GM12875 (cell line): Measurements from ENCODE around the gene SOSTDC1.

Experiments
- H3K4me3 ChIP-seq: one replicate; pipeline ENCODE4 v1.5.1; 2011; ENCODE audit warnings: low read depth, low read length, control low read depth
- TF ChIP-seq, protein P1 (sequence below): IDR thresholded peaks from 2 replicates; pipeline ENCODE4 v1.5.1; 2011; ENCODE audit warnings: low read depth, mild to moderate bottlenecking, control low read depth, inconsistent platforms, low read length, moderate library complexity, borderline replicate concordance; ENCODE audit not compliant: insufficient read depth

The SOSTDC1 gene

DNA sequence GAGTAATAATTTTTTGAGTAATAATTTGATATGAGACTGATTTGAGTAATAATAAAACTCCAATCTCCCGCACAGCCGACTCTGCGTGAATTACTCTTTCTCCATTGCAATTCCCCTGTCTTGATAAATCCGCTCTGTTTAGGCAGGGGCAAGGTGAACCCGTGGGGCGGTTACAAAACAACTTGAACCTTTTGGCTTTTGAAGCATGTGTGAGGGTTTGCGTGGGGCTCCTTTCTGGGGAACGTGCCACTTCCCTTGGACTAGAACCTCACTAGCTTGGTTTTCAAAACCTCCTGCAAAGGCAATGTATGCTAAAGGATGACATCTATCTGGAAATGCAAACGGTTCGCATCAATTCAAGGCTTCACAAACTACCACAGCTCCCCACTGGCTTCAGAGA, 45.7 kb downstream of the SOSTDC1 start:
- no peak overlapping the region for H3K4me3 ChIP-seq
- TF ChIP-seq, protein P1, sequence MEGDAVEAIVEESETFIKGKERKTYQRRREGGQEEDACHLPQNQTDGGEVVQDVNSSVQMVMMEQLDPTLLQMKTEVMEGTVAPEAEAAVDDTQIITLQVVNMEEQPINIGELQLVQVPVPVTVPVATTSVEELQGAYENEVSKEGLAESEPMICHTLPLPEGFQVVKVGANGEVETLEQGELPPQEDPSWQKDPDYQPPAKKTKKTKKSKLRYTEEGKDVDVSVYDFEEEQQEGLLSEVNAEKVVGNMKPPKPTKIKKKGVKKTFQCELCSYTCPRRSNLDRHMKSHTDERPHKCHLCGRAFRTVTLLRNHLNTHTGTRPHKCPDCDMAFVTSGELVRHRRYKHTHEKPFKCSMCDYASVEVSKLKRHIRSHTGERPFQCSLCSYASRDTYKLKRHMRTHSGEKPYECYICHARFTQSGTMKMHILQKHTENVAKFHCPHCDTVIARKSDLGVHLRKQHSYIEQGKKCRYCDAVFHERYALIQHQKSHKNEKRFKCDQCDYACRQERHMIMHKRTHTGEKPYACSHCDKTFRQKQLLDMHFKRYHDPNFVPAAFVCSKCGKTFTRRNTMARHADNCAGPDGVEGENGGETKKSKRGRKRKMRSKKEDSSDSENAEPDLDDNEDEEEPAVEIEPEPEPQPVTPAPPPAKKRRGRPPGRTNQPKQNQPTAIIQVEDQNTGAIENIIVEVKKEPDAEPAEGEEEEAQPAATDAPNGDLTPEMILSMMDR = no peak

DNA sequence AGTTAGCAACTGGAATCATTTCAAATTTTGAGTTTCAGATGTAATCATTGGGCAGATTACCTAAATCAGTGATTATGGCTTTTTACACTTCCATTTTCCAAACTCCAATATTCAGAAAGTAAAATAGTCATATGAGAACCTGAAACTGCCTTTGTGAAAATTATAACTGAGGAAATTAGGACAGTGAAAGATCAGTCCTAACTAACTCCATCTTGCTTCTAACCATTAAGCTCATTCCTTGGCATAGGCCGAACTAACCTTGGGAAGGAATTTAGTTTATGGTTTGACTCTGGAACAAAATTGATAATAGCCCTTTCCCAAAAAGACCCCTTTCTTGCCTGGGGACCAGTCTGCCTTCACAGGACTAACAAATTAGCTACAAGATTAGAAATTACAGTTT, 46.4 kb downstream of the SOSTDC1 start:
- TF ChIP-seq, protein P1 = no peak
- H3K4me3 ChIP-seq = no peak overlapping the region

DNA sequence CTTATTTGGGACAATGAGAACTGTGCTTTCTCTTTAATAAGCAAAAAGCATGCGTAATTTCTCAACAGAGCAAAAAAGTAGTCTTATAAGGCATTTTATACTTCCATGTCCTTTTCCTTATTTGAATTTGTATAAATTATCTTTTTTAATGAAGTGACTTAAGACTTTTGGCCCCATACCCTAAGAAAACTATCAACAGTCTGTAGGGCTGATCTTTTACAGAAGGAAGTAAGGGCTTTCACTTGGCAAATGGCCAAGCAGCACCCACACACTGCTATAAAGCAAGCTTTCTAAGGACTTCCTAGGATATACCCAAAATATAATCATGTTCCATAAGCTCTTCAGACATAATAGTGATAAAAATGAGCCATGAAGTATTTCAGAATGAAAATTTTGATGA, 47.6 kb downstream of the SOSTDC1 start:
- TF ChIP-seq, protein P1 = no peak
- no peak overlapping the region for H3K4me3 ChIP-seq

DNA sequence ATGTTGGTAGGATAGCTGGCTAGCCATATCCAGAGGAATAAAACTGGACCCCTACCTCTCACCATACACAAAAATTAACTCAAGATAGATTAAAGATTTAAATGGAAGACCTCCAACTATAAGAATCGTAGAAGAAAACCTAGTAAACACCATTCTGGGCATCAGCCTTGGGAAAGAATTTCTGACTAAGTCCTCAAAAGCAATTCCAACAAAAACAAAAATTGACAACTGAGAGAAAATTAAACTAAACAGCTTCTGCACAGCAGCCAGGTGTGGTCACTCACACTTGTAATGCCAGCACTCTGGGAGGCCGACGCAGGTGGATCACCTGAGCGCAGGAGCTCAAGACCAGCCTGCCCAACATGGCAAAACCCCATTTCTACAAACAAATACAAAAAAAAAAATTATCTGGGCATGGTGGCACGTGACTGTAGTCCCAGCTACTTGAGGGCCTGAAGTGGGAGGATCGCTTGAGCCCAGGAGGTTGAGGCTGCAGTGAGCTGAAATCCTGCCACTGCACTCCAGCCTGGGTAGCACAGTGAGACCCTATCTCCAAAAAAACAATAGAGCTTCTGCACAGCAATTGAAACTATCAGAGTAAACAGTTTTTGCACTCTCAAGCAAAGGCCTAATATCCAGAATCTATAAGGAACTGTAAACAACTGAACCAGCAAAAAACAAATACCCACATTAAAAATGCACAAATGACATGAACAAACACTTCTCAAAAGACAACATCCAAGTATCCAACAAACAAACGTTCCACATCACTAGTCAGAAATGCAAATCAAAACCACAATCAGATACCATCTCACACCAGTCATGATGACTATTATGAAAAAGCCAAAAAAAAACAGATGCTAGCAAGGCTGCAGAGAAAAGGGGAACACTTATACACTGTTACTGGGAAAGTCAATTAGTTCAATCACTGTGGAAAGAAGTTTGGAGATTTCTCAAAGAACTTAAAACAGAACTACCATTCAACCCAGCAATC, 49.0 kb downstream of the SOSTDC1 start:
- H3K4me3 ChIP-seq = no peak overlapping the region
- TF ChIP-seq, protein P1 = no peak

DNA sequence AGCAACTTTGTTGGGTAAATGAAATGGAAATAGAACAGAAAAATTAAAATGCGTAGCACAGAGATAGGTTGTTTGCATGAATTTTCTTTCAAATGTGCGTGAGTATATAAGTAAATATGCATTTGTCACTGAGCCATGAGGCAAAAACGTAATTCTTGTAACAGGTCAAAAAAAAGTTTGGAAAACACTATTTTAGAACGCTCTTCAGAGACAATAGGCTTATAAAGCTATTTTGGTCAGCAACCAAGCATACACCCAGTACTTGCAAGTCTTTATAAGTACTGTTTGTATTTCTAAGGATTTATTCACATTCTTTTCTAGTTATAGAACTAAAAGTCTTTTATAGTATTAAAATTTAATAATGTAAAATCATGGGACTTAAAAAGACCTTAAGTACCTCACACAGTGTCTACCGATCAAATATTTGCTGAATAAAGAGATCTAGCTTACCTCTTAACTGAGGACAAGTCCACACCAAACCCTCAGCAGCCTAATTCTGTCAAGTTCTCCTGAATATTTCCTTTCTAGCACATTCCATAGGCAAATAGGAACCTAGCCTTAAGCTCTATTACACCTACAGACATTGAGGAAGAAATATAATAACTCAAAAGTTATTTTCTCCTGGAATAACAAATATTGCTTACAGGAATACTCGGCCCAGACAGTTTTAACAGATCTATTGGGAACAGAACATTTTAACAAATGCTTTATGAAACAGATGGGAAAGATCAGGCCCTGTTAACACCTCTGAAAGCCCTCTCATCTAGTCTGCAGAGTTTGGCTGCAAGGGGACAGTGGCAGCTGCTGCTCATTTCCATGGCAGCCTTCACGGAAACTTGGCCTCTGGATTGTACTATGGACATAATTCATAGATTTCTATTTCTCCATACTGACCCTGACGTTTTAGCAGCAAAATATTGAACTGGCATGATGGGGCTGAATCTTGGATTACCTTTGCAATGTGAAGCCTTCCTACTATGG, 53.0 kb downstream of the SOSTDC1 start:
- H3K4me3 ChIP-seq = no peak overlapping the region
- TF ChIP-seq, protein P1 = no peak
